ENCODE results near the gene ANKRD16. TPM values are rescaled to one million over a fixed set of nuclear protein-coding genes. Genes with fewer than 3 reads are reported as not detected.

Gene ANKRD16
- total RNA-seq, 1 experiment from 2014 or later = 6.9 TPM

DNA sequence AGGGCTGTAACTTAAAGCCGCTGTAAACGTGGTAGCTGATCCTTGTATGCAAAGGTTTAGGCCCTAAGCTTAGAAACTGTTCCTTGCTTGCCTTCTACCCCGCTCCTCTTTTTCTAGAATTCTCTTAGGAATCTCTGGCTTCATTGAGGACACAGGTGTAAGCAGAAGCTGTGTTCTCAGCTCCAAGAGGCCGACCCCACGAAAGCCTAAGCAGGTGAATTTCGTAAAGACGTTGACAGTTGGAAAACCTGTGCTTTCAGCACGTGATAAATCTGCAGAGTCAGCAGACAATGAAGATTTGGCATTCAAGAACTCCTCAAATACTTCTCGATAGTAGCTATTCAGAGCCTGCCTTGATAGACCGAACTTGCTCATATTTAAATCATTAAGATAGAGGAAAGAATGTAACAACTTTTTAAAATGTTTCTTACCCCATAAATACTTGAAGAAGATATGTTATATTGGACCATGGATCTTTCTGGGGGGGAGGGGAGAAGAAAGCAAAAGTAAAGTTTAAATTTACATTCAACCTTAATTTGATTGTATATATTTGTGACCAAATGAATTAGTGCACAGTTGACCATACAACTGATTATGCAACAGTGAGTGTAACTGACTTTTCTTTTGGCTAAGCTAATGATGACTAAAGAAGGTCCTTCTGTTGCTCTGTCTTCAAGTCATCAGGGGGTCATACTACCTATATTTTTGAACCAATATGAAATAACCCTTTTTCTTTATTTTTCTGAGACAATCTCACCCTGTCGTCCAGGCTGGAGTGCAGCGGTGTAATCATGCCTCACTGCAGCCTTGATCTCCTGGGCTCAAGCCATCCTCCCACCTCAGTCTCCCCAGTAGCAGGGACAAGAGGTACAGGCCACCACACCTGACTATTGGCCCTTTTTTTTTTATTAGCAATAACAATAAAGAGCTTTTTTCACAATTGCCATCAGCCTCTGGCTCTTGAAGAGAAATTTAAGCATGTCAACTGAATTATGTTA, 75.3 kb downstream of the ANKRD16 start:
- DNase-seq (ENCODE audit: low read depth, low spot score) (no peak), ATAC-seq (no peak)
- POLR2A ChIA-PET = interaction anchor here (0.6 kb wide), 2 partner anchors 71 to 75 kb away, joined by 4 to 5 read pairs; no protein-coding TSS in a partner anchor
- TF ChIP-seq SIN3A (IDR thresholded peaks at IDR 0.05; ENCODE audit: borderline replicate concordance, insufficient read depth, low read depth, low read length) (no peak), CTCF (IDR thresholded peaks at IDR 0.05) (no peak), POLR2AphosphoS5 (IDR thresholded peaks at IDR 0.05; ENCODE audit: low read depth, low read length) (no peak; the same call in 1 of the 2 replicates)
- TF ChIP-seq, protein P1, sequence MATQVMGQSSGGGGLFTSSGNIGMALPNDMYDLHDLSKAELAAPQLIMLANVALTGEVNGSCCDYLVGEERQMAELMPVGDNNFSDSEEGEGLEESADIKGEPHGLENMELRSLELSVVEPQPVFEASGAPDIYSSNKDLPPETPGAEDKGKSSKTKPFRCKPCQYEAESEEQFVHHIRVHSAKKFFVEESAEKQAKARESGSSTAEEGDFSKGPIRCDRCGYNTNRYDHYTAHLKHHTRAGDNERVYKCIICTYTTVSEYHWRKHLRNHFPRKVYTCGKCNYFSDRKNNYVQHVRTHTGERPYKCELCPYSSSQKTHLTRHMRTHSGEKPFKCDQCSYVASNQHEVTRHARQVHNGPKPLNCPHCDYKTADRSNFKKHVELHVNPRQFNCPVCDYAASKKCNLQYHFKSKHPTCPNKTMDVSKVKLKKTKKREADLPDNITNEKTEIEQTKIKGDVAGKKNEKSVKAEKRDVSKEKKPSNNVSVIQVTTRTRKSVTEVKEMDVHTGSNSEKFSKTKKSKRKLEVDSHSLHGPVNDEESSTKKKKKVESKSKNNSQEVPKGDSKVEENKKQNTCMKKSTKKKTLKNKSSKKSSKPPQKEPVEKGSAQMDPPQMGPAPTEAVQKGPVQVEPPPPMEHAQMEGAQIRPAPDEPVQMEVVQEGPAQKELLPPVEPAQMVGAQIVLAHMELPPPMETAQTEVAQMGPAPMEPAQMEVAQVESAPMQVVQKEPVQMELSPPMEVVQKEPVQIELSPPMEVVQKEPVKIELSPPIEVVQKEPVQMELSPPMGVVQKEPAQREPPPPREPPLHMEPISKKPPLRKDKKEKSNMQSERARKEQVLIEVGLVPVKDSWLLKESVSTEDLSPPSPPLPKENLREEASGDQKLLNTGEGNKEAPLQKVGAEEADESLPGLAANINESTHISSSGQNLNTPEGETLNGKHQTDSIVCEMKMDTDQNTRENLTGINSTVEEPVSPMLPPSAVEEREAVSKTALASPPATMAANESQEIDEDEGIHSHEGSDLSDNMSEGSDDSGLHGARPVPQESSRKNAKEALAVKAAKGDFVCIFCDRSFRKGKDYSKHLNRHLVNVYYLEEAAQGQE (IDR thresholded peaks at IDR 0.05; ENCODE audit: insufficient read depth in 1 of 2, low read depth in 2 of 2, low read length in 1 of 2) = no peak
- intact Hi-C loops (cut with micrococcal nuclease; ENCODE audit: unreplicated experiment) = loop anchor here (5.0 kb wide), 1 partner anchor 58 kb away; no protein-coding TSS in a partner anchor
- Histone ChIP-seq H3K27me3 (ENCODE audit: control insufficient read depth, insufficient read depth, low read length) (no peaks in the 10 kb centered on the region), H3K9me3 (ENCODE audit: control insufficient read depth, insufficient read depth, low read depth, low read length) (no peaks in the 10 kb centered on the region), H3K4me3 (ENCODE audit: low read depth in 2 of 2, low read length in 2 of 2) (peak overlapping the region; percentile 64 to 80), H3K27ac (ENCODE audit: low read length) (peak overlapping the region; percentile 76), H3K4me1 (ENCODE audit: control insufficient read depth, insufficient read depth, low read length) (peaks cover 14% of the 10 kb centered on the region; the same call in 1 of the 2 replicates), H3K36me3 (ENCODE audit: control insufficient read depth, insufficient read depth, low read length) (peaks cover 3% of the 10 kb centered on the region)
- CTCF ChIA-PET = interaction anchor here (0.6 kb wide), 1 partner anchor 198 kb away, joined by 3 read pairs; no protein-coding TSS in a partner anchor
- BruUV-seq (replicated peaks) = TSS peak; percentile 95
- in situ Hi-C loops (cut with HindIII; ENCODE audit: low pct_unique_long_range_greater_than_20kb, low sequenced_read_pairs) = no loop called here

DNA sequence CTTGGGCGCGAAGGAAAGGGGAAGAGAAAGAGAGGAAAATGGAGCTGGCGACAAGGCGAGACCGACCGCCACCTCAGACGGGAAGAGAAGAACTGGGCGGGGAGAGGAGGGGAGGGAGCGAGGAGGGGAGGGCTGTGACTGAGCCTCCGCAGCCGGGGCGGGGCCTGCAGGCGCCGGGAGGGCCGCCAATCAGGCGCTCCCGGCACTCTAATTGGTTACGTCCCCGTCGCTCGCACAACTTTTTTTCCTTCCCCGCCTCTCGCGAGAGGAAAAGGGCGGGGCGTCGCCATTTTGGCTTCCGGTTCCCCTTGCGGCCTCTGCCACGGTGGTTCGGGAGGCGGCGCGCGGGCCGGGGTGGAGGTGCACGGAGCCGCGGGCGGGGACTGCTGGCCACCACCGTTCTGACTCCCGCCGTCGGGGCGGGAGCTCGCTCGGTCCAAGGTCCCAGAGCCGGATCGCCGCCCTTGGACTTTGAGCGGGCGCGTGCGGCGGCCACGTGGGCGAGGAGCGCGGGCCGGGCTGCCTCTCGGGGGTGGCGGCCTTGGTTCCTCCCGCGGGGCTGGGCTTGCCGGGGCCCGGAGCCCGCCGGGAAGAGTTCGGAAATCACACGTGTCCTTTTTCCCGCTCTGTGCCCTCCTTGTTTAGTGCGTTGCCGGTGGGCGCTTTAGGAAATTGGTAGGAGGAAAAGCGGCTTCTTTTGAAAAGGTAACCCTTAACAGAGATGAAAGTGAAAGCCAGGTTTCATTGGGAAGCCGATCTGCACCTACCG, 76.2 kb downstream of the ANKRD16 start, which contains the start of gene GDI2:
TSS of gene GDI2 (minus strand) at position 94 of the 769 bp plus-strand sequence. CDS start 176 bp downstream, outside the sequence.
- peak; percentile 98 for ATAC-seq
- Histone ChIP-seq H3K4me3 (ENCODE audit: low read depth in 2 of 2, low read length in 2 of 2) (peak within 1 kb of the TSS; percentile 64 to 90), H3K27me3 (ENCODE audit: control insufficient read depth, insufficient read depth, low read length) (no peaks in the 10 kb centered on the region), H3K9me3 (ENCODE audit: control insufficient read depth, insufficient read depth, low read depth, low read length) (no peaks in the 10 kb centered on the region), H3K27ac (ENCODE audit: low read length) (peak within 1 kb of the TSS; percentile 76), H3K36me3 (ENCODE audit: control insufficient read depth, insufficient read depth, low read length) (peaks cover 3% of the 10 kb centered on the region), H3K4me1 (ENCODE audit: control insufficient read depth, insufficient read depth, low read length) (peaks cover 15% of the 10 kb centered on the region; the same call in 1 of the 2 replicates)
- BruUV-seq (replicated peaks) = no TSS peak
- ChIA-PET CTCF (interaction anchor here (0.6 kb wide), 1 partner anchor 197 kb away, joined by 3 read pairs; no protein-coding TSS in a partner anchor), POLR2A (interaction anchor here (0.5 to 0.7 kb wide), 3 partner anchors 12 to 72 kb away, joined by 5 to 9 read pairs (median 6); no protein-coding TSS in a partner anchor)
- TF ChIP-seq POLR2AphosphoS5 (IDR thresholded peaks at IDR 0.05; ENCODE audit: low read depth, low read length) = peak; percentile 79
- no peak for TF ChIP-seq CTCF (IDR thresholded peaks at IDR 0.05)
- TF ChIP-seq, protein P1 (IDR thresholded peaks at IDR 0.05; ENCODE audit: insufficient read depth in 1 of 2, low read depth in 2 of 2, low read length in 1 of 2) = no peak
- TF ChIP-seq TCF7L2 (IDR thresholded peaks at IDR 0.05; ENCODE audit: low read depth, low read length) = peak; percentile 54; the same call in 1 of the 2 replicates
- TF ChIP-seq SIN3A (IDR thresholded peaks at IDR 0.05; ENCODE audit: borderline replicate concordance, insufficient read depth, low read depth, low read length) = 0 out of 2 replicates have a peak, but pooled peaks have one; percentile 32
- peak; percentile 62 for DNase-seq (ENCODE audit: low read depth, low spot score)
- intact Hi-C loops (cut with micrococcal nuclease; ENCODE audit: unreplicated experiment) (loop anchor here (5.0 kb wide), 1 partner anchor 59 kb away; no protein-coding TSS in a partner anchor), in situ Hi-C loops (cut with HindIII; ENCODE audit: low pct_unique_long_range_greater_than_20kb, low sequenced_read_pairs) (no loop called here)

Data from Panc1 (cell line).